ENCODE data around the gene SERP1.
A peak's percentile ranks its signal among the peaks of the same experiment; 100 is the strongest.

Gene SERP1

GRCh38 chr3:150546226-150547044 is at the start of gene SERP1, which contains the start of gene EIF2A:
Gene SERP1, minus strand, starts transcription at chr3:150546496. Its CDS starts 361 bp downstream, at chr3:150546135.
Gene EIF2A, plus strand, starts transcription at chr3:150546787. Its CDS starts 16 bp downstream, at chr3:150546803.
- DNase-seq (ENCODE audit: low spot score) = peak; percentile 99

- no peak for DNase-seq (ENCODE audit: low spot score)
These were observed 47.9 kb upstream of the SERP1 start for GRCh38 chr3:150594150-150594549.

DNA sequence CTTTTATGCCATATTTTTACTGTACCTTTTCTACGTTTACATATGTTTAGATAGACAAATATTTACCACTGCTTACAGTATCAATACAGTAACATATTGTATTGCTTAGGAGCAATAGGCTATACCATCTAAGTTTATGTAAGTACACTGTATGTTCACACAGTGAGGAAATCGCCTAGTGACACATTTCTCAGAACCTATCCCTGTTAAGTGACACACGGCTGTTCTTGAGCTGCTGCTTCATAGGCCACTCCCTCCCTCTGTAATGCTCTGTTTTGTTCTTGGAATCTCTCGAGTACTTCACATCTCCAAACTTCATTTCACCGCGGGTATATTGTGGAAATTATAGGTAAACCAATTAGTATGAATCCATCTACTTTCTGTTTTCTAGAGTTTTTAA is 43.5 kb upstream of the SERP1 start:
- DNase-seq (ENCODE audit: low spot score) = no peak

- no peak for DNase-seq (ENCODE audit: low spot score)
These were observed 41.9 kb upstream of the SERP1 start for GRCh38 chr3:150588027-150588830.

DNA sequence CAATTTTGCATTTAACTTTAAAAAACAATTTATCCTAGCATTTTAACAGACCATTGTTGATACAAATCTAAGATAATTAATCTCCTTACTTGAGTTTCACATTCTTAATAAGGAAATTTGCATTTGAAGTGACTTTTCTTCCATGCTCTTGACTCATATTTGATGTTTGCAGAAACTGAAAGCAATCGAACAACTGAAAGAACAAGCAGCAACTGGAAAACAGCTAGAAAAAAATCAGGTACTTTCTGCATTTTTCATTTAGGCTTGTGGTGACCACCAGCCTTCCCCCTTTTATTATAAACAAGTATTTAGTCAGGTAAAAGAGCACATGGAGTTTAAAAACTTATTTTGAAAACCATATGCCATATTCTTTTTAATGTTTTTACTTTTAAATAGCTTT is 36.7 kb upstream of the SERP1 start:
- no peak for DNase-seq (ENCODE audit: low spot score)

DNA sequence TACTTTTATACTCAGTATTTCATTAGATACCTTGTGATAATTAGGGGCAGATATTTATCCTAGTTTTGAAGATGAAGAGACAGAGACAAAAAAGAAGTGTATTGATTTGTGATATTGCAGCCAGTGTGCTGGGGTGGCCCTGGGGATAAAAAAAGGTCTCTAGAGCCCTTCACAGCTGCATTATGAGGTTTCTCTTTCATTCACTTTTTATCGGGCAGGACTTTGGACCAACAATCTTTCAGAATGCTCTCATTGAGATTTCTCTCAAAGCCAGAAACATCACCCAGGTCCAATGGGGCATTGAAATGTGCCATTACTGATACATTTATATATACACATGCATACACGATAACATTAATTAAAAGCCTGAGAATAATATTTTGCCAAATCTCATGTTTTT is 36.3 kb upstream of the SERP1 start:
- DNase-seq (ENCODE audit: low spot score) = no peak

GRCh38 chr3:150581174-150581573 is 34.9 kb upstream of the SERP1 start:
- DNase-seq (ENCODE audit: low spot score) = no peak

DNA sequence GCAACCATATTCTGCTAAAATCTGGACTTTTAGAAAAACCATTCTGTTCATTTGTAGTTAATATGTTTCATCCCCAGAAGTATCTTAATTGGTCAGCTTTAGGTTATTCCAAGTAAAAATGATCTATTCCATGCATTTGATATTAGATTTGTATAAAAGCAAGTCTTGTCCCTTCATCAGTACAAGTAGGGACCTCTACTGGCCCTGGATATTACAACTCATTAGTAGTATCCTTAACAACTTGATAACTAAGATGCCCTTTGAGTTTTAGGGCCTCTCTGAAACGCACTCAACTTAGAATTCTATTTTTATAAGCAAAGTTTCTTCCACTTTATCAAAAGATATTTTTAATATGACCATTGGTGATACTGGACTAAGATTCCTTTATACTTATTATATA is 31.6 kb upstream of the SERP1 start:
- no peak for DNase-seq (ENCODE audit: low spot score)

DNA sequence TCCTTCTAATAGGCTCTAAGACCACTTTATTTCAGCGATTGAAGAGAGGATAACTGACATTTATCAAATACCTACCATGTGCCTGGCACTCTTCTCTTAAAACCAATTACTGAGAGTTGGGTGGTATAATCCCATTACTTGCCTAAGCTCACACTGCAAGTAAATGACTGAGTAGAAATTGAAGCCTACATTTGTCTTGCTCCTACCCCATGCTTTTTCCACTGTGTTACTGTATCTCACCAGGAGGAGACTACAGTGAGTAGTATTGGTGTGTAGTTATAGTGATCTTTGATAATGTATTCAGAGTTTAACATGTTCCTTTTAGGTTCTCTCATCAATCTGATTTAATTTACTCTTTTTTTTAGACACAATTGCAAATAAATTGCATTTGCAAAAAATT is 21.0 kb upstream of the SERP1 start:
- DNase-seq (ENCODE audit: low spot score) = no peak

- no peak for DNase-seq (ENCODE audit: low spot score)
These were observed 17.9 kb upstream of the SERP1 start for GRCh38 chr3:150564243-150564642.

DNA sequence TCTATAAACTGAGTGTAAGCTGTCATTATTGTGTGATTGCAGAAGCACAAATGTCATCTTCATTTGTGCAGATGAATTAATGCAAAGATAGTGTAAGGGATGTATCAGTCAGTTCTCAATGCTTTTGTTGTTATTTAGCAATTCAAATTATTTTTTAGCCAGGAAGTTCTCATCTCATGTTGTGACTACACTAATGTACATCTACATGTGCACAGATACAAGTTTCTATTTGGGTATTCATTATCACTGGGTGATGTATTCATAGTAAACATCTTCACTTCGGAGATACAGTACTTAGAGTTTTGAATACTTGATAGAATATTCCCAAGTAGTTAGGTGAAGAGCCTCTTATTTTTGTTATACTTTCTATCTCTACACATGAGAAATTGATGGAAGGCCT is 11.4 kb upstream of the SERP1 start:
- DNase-seq (ENCODE audit: low spot score) = no peak

DNA sequence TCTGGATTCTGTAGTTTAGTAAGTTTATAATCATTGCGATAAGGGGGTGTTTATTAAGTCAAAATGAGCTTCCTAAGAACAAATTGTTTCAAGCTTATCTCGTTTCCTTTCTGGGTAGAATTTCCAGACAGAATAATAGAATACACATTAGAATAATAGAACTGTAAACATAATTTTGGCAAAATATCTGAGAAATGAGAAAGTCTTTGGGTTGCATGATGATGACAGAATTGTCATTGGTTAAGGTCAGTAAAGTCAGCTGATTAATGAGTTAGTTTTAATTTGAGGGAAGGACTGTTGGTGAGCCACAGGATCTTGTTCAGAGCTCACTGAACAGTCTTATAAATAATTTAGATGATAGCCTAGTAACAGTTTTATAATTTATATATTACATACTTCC is 10.5 kb upstream of the SERP1 start:
- DNase-seq (ENCODE audit: low spot score) = no peak

DNA sequence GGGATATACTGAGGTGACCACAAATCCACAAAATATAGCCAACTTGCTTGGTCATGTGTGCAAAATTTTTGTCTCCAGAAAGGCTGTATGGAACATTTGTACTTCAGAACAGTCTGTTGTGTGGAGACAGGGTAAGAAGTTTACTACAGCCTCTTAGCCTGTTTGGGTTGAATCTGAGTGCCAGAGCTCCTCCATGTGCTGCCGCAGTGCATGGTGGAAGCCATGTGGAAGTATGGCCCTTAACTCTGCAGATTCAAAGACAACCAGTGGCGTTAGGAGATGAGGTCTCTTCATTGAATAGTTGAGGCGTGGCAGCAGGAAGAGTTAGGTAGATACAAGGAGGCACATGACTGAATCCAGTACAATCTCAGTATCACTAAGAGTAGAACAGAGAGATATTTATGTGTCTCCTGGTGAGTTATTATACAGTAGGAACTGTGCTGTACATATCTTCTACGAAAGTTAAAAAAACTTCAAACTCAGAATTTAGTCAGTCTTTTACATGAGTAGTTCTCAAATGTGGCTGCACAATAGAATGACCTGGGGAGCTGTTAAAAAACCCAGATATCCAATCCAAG is 9.7 kb upstream of the SERP1 start:
- no peak for DNase-seq (ENCODE audit: low spot score)

- peak; percentile 56 for DNase-seq (ENCODE audit: low spot score)
These were observed 897 bp upstream of the SERP1 start for GRCh38 chr3:150547045-150547741.

GRCh38 chr3:150545419-150546225 is 674 bp downstream of the SERP1 start:
- DNase-seq (ENCODE audit: low spot score) = peak; percentile 44

DNA sequence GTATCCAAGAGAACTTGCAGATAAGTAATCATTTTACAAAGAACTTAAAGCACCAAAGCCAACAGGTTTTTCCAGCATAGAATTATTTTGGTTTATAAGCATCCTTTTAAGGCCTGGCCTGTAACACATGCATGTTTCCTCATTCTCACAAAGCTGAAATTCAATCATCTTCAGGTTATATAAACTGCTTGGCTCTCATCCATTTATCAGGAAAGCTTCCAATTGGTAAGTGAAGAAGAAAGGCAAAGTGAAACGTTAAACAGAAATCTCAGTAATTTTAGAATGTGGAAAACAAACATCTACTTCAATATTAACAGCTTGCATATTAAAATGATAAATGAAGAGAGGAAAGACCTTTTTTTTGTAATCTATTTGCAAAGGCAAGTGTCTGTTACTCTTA is 1.6 kb downstream of the SERP1 start:
- DNase-seq (ENCODE audit: low spot score) = no peak

DNA sequence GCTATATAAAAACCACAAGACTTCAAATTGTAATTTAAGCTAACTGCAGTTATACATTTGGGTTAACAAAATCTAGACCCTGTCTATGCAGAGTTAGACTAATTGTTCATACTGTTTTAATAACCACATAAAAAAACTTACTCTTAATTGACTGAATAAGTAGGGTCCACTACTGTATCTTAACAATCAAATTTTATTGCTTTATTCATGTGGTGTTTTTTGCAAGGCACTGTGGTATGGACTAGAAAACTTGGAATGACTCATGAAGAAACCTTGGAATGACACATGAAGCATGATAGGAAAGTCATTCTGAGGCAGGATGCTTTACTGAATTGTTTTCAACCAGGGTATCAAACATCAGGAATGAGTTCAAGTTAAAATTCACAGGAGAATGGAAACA is 2.3 kb downstream of the SERP1 start:
- no peak for DNase-seq (ENCODE audit: low spot score)

GRCh38 chr3:150543531-150543930 is 2.8 kb downstream of the SERP1 start:
- no peak for DNase-seq (ENCODE audit: low spot score)

GRCh38 chr3:150543128-150543527 is 3.2 kb downstream of the SERP1 start:
- DNase-seq (ENCODE audit: low spot score) = no peak

DNA sequence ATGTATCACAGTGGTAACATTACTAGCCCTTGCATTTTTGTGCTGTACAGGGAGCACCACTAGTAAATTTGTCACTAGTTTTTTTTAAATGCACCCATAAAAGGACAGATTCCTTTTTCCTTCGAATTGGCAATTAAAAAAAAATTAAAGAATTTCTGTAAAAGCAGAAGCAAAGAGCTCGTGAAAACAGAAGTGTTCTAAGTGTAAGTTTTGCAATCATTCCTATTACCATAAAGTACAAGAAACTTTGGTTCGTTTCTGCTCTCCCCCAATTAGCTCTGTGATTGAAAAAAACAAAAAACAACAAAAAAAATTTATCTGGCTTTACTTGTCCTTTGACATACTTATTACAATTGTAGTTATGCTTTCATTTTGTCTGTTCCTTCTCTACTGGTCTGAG is 5.3 kb downstream of the SERP1 start:
- no peak for DNase-seq (ENCODE audit: low spot score)

GRCh38 chr3:150540297-150540696 is 6.0 kb downstream of the SERP1 start:
- no peak for DNase-seq (ENCODE audit: low spot score)

Data from CD4-positive, alpha-beta T cell treated with Interleukin-15 for 4 hours (primary cell).